H1 (cell line): ENCODE results near the gene GPR141. TPM values are rescaled to one million over a fixed set of nuclear protein-coding genes. Genes with fewer than 3 reads are reported as not detected.

Experiments
- CTCF ChIA-PET: fragments of 300-600 bp; sonication (Branson Sonifier 250); formaldehyde crosslinking; loops from one replicate; lab custom pipeline; 2021; ENCODE audit not compliant: partially characterized antibody; lab: Charles Lee
- POLR2A ChIA-PET: fragments of 300-600 bp; sonication (Branson Sonifier 250); formaldehyde crosslinking; loops from one replicate; lab custom pipeline; 2021; ENCODE audit warnings: inconsistent platforms; ENCODE audit not compliant: partially characterized antibody; lab: Charles Lee
- DNase-seq, 2 experiments: peaks; one replicate each; pipeline versions ENCODE4 v3.0.0 to v3.0.0-alpha.2; 2010 to 2022; ENCODE audit warnings: low spot score in 2 of 2, low read depth in 1 of 2, mixed read lengths in 1 of 2
- FAIRE-seq: peaks from 2 replicates; lab custom pipeline; 2011; peaks lifted over from hg19 to GRCh38; lab: Jason Lieb, UNC
- H2AFZ ChIP-seq: 2 replicates; pipeline ENCODE4 v1.8.1; 2012; ENCODE audit warnings: low read length, inconsistent platforms
- H2AK5ac ChIP-seq: 2 replicates; pipeline ENCODE4 v1.6.1; 2013; ENCODE audit warnings: low read depth, low read length
- H2BK120ac ChIP-seq: replicated peaks from 2 replicates; pipeline ENCODE3; 2013; ENCODE audit warnings: low read depth, low read length, inconsistent platforms
- H2BK12ac ChIP-seq: 2 replicates; pipeline ENCODE4 v1.6.1; 2013; ENCODE audit warnings: low read depth, low read length
- H2BK15ac ChIP-seq: 2 replicates; pipeline ENCODE4 v1.6.1; 2013; ENCODE audit warnings: low read length
- H2BK20ac ChIP-seq: 2 replicates; pipeline ENCODE4 v1.6.1; 2013; ENCODE audit warnings: low read length
- H2BK5ac ChIP-seq: 2 replicates; pipeline ENCODE4 v1.6.1; 2013; ENCODE audit warnings: low read depth, low read length
- H3K14ac ChIP-seq: 2 replicates; pipeline ENCODE4 v1.6.1; 2013; ENCODE audit warnings: inconsistent platforms; ENCODE audit not compliant: insufficient read length
- H3K18ac ChIP-seq: 2 replicates; pipeline ENCODE4 v1.6.1; 2013; ENCODE audit warnings: low read length; ENCODE audit errors: extremely low read depth
- H3K23ac ChIP-seq: 2 replicates; pipeline ENCODE4 v1.6.1; 2013; ENCODE audit warnings: inconsistent platforms; ENCODE audit not compliant: insufficient read length
- H3K23me2 ChIP-seq: 2 replicates; pipeline ENCODE4 v1.6.1; 2013; ENCODE audit warnings: low read depth, low read length
- H3K27ac ChIP-seq: 2 replicates; pipeline ENCODE4 v1.6.1; 2011; ENCODE audit warnings: low read depth, low read length, inconsistent platforms
- H3K27me3 ChIP-seq, 4 experiments: replicated peaks in 1 of 4; 1 replicate in 1 of 4; 2 replicates in 3 of 4; pipeline versions ENCODE4 v1.6.1 to v1.8.1; 2011 to 2013; ENCODE audit warnings: low read length in 3 of 4, mild to moderate bottlenecking in 3 of 4, inconsistent platforms in 2 of 4, mixed read lengths in 2 of 4, moderate library complexity in 1 of 4; ENCODE audit not compliant: control insufficient read depth in 3 of 4, insufficient read depth in 3 of 4; ENCODE audit errors: extremely low read depth in 1 of 4
- H3K36me3 ChIP-seq, 4 experiments: 2 replicates each; pipeline versions ENCODE4 v1.6.1 to v1.8.1; 2011 to 2013; ENCODE audit warnings: mild to moderate bottlenecking in 4 of 4, low read length in 3 of 4, moderate library complexity in 2 of 4, control low read depth in 1 of 4, inconsistent platforms in 1 of 4; ENCODE audit not compliant: insufficient read depth in 4 of 4, control insufficient read depth in 2 of 4
- H3K4ac ChIP-seq: replicated peaks from 2 replicates; pipeline ENCODE3; 2013; ENCODE audit warnings: low read length, low read depth, mixed read lengths, inconsistent platforms; ENCODE audit not compliant: insufficient read length
- H3K4me1 ChIP-seq, 4 experiments: replicated peaks in 1 of 4; 1 replicate in 1 of 4; 2 replicates in 3 of 4; pipeline versions ENCODE4 v1.6.1 to v1.8.1; 2011 to 2013; ENCODE audit warnings: low read length in 3 of 4, inconsistent platforms in 2 of 4, mixed read lengths in 1 of 4; ENCODE audit not compliant: insufficient read depth in 4 of 4, control insufficient read depth in 3 of 4
- H3K4me2 ChIP-seq, 2 experiments: 2 replicates each; pipeline versions ENCODE4 v1.6.1 to v1.8.1; 2011 to 2013; ENCODE audit warnings: low read depth in 2 of 2, low read length in 2 of 2, control low read depth in 1 of 2, inconsistent platforms in 1 of 2, mild to moderate bottlenecking in 1 of 2; ENCODE audit not compliant: insufficient read depth in 1 of 2
- H3K4me3 ChIP-seq, 4 experiments: fragments of 200-600, 300-600 bp in 1 of 4; sonication (generic), shearing (Covaris generic), sonication (Bioruptor Twin) in 1 of 4; 2 replicates each; pipeline versions ENCODE4 v1.5.1 to v1.8.1; 2011 to 2016; ENCODE audit warnings: low read length in 4 of 4, low read depth in 3 of 4, control low read depth in 2 of 4, inconsistent platforms in 2 of 4, mild to moderate bottlenecking in 2 of 4, mixed read lengths in 1 of 4, moderate library complexity in 1 of 4; ENCODE audit not compliant: insufficient read depth in 2 of 4; ENCODE audit errors: extremely low read depth in 1 of 4
- H3K56ac ChIP-seq: replicated peaks from 2 replicates; pipeline ENCODE3; 2013; ENCODE audit warnings: low read depth, mild to moderate bottlenecking, mixed read lengths, low read length, inconsistent platforms; ENCODE audit not compliant: insufficient read length
- H3K79me1 ChIP-seq: 2 replicates; pipeline ENCODE4 v1.6.1; 2013; ENCODE audit warnings: low read depth, low read length, control low read depth
- H3K79me2 ChIP-seq, 2 experiments: 2 replicates each; pipeline versions ENCODE4 v1.6.1 to v1.8.1; 2012 to 2013; ENCODE audit warnings: low read length in 2 of 2, mild to moderate bottlenecking in 2 of 2, inconsistent platforms in 1 of 2; ENCODE audit not compliant: insufficient read depth in 2 of 2, control insufficient read depth in 1 of 2
- H3K9ac ChIP-seq, 4 experiments: replicated peaks in 1 of 4; 1 replicate in 1 of 4; 2 replicates in 3 of 4; pipeline versions ENCODE4 v1.6.1 to v1.8.1; 2011 to 2013; ENCODE audit warnings: low read depth in 3 of 4, low read length in 3 of 4, control low read depth in 2 of 4, mild to moderate bottlenecking in 2 of 4, moderate library complexity in 2 of 4, inconsistent platforms in 1 of 4; ENCODE audit errors: extremely low read depth in 1 of 4
- H3K9me3 ChIP-seq, 2 experiments: 2 replicates each; pipeline versions ENCODE4 v1.6.1 to v1.8.1; 2012 to 2013; ENCODE audit warnings: mild to moderate bottlenecking in 2 of 2, moderate library complexity in 2 of 2, control low read depth in 1 of 2, inconsistent platforms in 1 of 2, low read depth in 1 of 2, low read length in 1 of 2, mixed read lengths in 1 of 2; ENCODE audit not compliant: insufficient read depth in 2 of 2
- H4K20me1 ChIP-seq, 2 experiments: replicated peaks in 1 of 2; 2 replicates each; pipeline versions ENCODE3 to v1.8.1; 2011 to 2013; ENCODE audit warnings: inconsistent platforms in 2 of 2, low read length in 2 of 2, mild to moderate bottlenecking in 1 of 2; ENCODE audit not compliant: insufficient read depth in 2 of 2, control insufficient read depth in 1 of 2
- H4K5ac ChIP-seq: 2 replicates; pipeline ENCODE4 v1.6.1; 2013; ENCODE audit warnings: low read length, low read depth, mixed read lengths, inconsistent platforms; ENCODE audit not compliant: insufficient read length
- H4K8ac ChIP-seq: 2 replicates; pipeline ENCODE4 v1.8.0; 2013; ENCODE audit warnings: mild to moderate bottlenecking, moderate library complexity, low read length, inconsistent platforms; ENCODE audit not compliant: insufficient read depth; ENCODE audit errors: extremely low read depth
- H4K91ac ChIP-seq: replicated peaks from 2 replicates; pipeline ENCODE3; 2013; ENCODE audit warnings: low read length, mixed read lengths, inconsistent platforms; ENCODE audit not compliant: insufficient read length
- CBX5 ChIP-seq: fragments of 300-800, 300-1000 bp; sonication (generic); IDR thresholded peaks from 2 replicates; pipeline ENCODE4 v1.7.1; 2016; ENCODE audit warnings: antibody characterized with exemption, low read length, low read depth
- EP300 ChIP-seq, 2 experiments: IDR thresholded peaks; 1 replicate in 1 of 2; 2 replicates in 1 of 2; pipeline ENCODE4 v1.6.1; 2011 to 2012; ENCODE audit warnings: low read depth in 2 of 2, low read length in 2 of 2, mild to moderate bottlenecking in 2 of 2, borderline replicate concordance in 1 of 2, inconsistent platforms in 1 of 2, moderate library complexity in 1 of 2
- JUND ChIP-seq: IDR thresholded peaks from 2 replicates; pipeline ENCODE4 v1.6.1; 2011; ENCODE audit warnings: mild to moderate bottlenecking, improper control_type of control experiment, low read length
- NANOG ChIP-seq: IDR thresholded peaks from 2 replicates; pipeline ENCODE4 v1.6.1; 2011; ENCODE audit warnings: low read length, low read depth, mild to moderate bottlenecking, inconsistent platforms; ENCODE audit not compliant: insufficient read depth, poor library complexity, severe bottlenecking
- RFX5 ChIP-seq: IDR thresholded peaks from 2 replicates; pipeline ENCODE4 v1.6.1; 2011; ENCODE audit warnings: low read depth, low read length, improper control_type of control experiment, borderline replicate concordance
- SIRT6 ChIP-seq: IDR thresholded peaks from one replicate; pipeline ENCODE4 v1.7.1; 2012; ENCODE audit warnings: low read length, inconsistent platforms
- SP1 ChIP-seq: IDR thresholded peaks from 2 replicates; pipeline ENCODE4 v1.6.1; 2011; ENCODE audit warnings: low read depth, low read length
- SP2 ChIP-seq: IDR thresholded peaks from 2 replicates; pipeline ENCODE4 v1.6.1; 2012; ENCODE audit warnings: mild to moderate bottlenecking, low read length, inconsistent platforms
- SRF ChIP-seq: IDR thresholded peaks from 2 replicates; pipeline ENCODE4 v1.6.1; 2011; ENCODE audit warnings: mild to moderate bottlenecking, low read depth, low read length, moderate library complexity
- TAF1 ChIP-seq: IDR thresholded peaks from 2 replicates; pipeline ENCODE4 v1.6.1; 2011; ENCODE audit warnings: mild to moderate bottlenecking, low read depth, low read length
- TAF7 ChIP-seq: optimal IDR thresholded peaks from 2 replicates; pipeline ENCODE3; 2011; ENCODE audit warnings: low read depth, mild to moderate bottlenecking, inconsistent platforms, low read length, moderate library complexity, borderline replicate concordance
- YY1 ChIP-seq: IDR thresholded peaks from 2 replicates; pipeline ENCODE4 v1.6.1; 2011; ENCODE audit warnings: low read depth, mild to moderate bottlenecking, low read length
- WGBS, 2 experiments: shearing (Covaris generic) in 1 of 2; methylation state at CpG; one replicate each; pipeline versions ENCODE4 v1.1.6 to v1.1.7; 2013 to 2015; ENCODE audit warnings: low lambda C conversion rate in 2 of 2, mixed read lengths in 2 of 2, inconsistent platforms in 1 of 2, low coverage in 1 of 2, missing lambda C conversion rate in 1 of 2; ENCODE audit not compliant: insufficient replicate concordance in 2 of 2, insufficient coverage in 1 of 2, insufficient read length in 1 of 2; ENCODE audit errors: extremely low coverage in 1 of 2, missing lambda C conversion rate in 1 of 2; 5-methylcytosine and 5-hydroxymethylcytosine counted together
- polyA plus RNA-seq, 7 experiments: library from polyadenylated mRNA; depleted of rRNA in 3 of 7; stranded (reverse) in 5 of 7; unstranded in 2 of 7; fragments of >200 nt in 5 of 7; fragments of 200-250 nt in 2 of 7; gene quantifications; 1 replicate in 5 of 7; 2 replicates in 1 of 7; 4 replicates in 1 of 7; pipeline versions ENCODE4 v1.2.1 to v1.2.3, GENCODE V29; 2011 to 2013; ENCODE audit warnings: missing spikeins in 2 of 7, mixed read lengths in 2 of 7
- total RNA-seq: library from RNA; stranded (reverse); fragmentation: NEBNext Ultra II Directional; extraction: Animal tissue kit (Norgen Biotek cat#: 25700); gene quantifications from 2 replicates; pipeline ENCODE4 v1.2.1, GENCODE V29; 2021
- TF ChIP-seq, protein P1 (sequence below): IDR thresholded peaks from 2 replicates; pipeline ENCODE4 v1.6.1; 2011; ENCODE audit warnings: low read depth, mild to moderate bottlenecking, low read length; ENCODE audit not compliant: insufficient read depth

The GPR141 gene
- total and polyA plus RNA-seq, 2 of the 8 experiments (the other 6 are each of a cell fraction or from before 2014, with no cell fraction given) = 0.45 to 1.0 TPM

DNA sequence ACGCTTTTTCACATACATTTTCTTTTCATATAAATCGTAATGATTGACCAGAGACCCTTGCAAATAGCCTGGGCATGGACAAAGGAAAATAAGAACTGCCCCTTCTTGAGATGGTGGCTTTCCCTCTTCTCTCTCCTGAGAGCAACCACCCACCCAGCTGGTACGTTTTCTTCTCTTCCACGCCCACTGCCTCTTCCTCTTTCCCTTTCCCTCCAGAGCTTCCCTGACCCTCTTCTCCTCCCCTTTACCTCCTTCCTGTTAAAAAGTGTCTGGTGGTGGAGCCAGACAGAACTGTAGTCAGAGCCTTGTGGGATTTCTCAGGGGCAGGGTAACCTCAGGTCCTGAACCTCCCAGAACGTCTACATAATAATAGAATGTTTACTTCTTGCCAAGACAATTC lies 23.2 kb downstream of the GPR141 start:
- FAIRE-seq = no peak
- no peak overlapping the region for H4K91ac ChIP-seq
- no peaks in the 10 kb centered on the region for H3K79me2 ChIP-seq
- H3K4me1 ChIP-seq = peaks cover 0 to 10% (median 6%) of the 10 kb centered on the region in 4 experiments; a peak in 4 of 7 replicates
- no peak overlapping the region for H2BK12ac ChIP-seq
- no peak overlapping the region for H3K27ac ChIP-seq
- H3K9me3 ChIP-seq = no peaks in the 10 kb centered on the region
- H3K79me1 ChIP-seq = no peaks in the 10 kb centered on the region
- no peak for TF ChIP-seq SIRT6
- TF ChIP-seq SP1 = no peak
- no peak for TF ChIP-seq SP2
- no peak for TF ChIP-seq EP300 (IDR thresholded peaks at IDR 0.05; ENCODE audit: borderline replicate concordance in 1 of 2, low read depth in 2 of 2, low read length in 2 of 2)
- no peak for TF ChIP-seq SRF
- no peak for TF ChIP-seq NANOG
- no peak for TF ChIP-seq YY1
- TF ChIP-seq JUND = no peak
- TF ChIP-seq CBX5 = no peak
- TF ChIP-seq RFX5 = no peak
- TF ChIP-seq, protein P1, sequence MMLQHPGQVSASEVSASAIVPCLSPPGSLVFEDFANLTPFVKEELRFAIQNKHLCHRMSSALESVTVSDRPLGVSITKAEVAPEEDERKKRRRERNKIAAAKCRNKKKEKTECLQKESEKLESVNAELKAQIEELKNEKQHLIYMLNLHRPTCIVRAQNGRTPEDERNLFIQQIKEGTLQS = no peak
- no peak for TF ChIP-seq TAF7
- TF ChIP-seq TAF1 = no peak
- TF ChIP-seq, all 59 proteins: peak for 0
- no peak overlapping the region for H4K8ac ChIP-seq
- H3K4ac ChIP-seq = no peak overlapping the region
- H2BK20ac ChIP-seq = no peak overlapping the region
- no peaks in the 10 kb centered on the region for H3K23me2 ChIP-seq
- H2BK120ac ChIP-seq = no peak overlapping the region
- H3K14ac ChIP-seq = no peak overlapping the region
- H3K36me3 ChIP-seq = no peaks in the 10 kb centered on the region
- no peak overlapping the region for H3K56ac ChIP-seq
- no peak overlapping the region for H3K23ac ChIP-seq
- H2AK5ac ChIP-seq = no peak overlapping the region
- CTCF ChIA-PET = interaction anchor here (0.7 to 3.4 kb wide), 6 partner anchors 9 to 211 kb away, joined by 3 to 13 read pairs (median 4); no protein-coding TSS in a partner anchor
- no peak overlapping the region for H3K4me2 ChIP-seq
- H4K20me1 ChIP-seq = no peaks in the 10 kb centered on the region
- H4K5ac ChIP-seq = no peak overlapping the region
- 62% methylated on average over 5 of the region's 5 CpGs; no CpG with 5 or more reads in 1 of the 2 experiments for WGBS, 2 experiments
- no peak overlapping the region for H3K9ac ChIP-seq
- no peak overlapping the region for H2BK15ac ChIP-seq
- H3K4me3 ChIP-seq = no peak overlapping the region
- H2AFZ ChIP-seq = no peak overlapping the region
- H3K18ac ChIP-seq = no peak overlapping the region
- POLR2A ChIA-PET = no interaction called here
- no peak overlapping the region for H2BK5ac ChIP-seq
- no peaks in the 10 kb centered on the region for H3K27me3 ChIP-seq
- no peak for DNase-seq
